HG03460 (cell line): ENCODE results near the gene MLYCD.

Experiments used
- ATAC-seq: cut with Tn5 transposase; IDR thresholded peaks from one replicate; pipeline ENCODE4 v1.9.1; 2021; ENCODE audit not compliant: unreplicated experiment

Gene MLYCD

GRCh38 chr16:83953796-83954576, 55.1 kb downstream of the MLYCD start:
- ATAC-seq, result no peak

- ATAC-seq, result no peak
Measured at GRCh38 chr16:83954577-83955016, 55.7 kb downstream of the MLYCD start.

GRCh38 chr16:83955218-83956130, 56.6 kb downstream of the MLYCD start:
- ATAC-seq, result no peak

GRCh38 chr16:83956336-83957289, 57.7 kb downstream of the MLYCD start:
- no peak for ATAC-seq

- no peak for ATAC-seq
Measured at GRCh38 chr16:83957296-83957855, 58.5 kb downstream of the MLYCD start.

GRCh38 chr16:83958137-83958845, 59.4 kb downstream of the MLYCD start:
- no peak for ATAC-seq

- no peak for ATAC-seq
Measured at GRCh38 chr16:83958846-83959565, 60.1 kb downstream of the MLYCD start.

GRCh38 chr16:83959656-83960434, 60.9 kb downstream of the MLYCD start:
- no peak for ATAC-seq

GRCh38 chr16:83960521-83961249, 61.8 kb downstream of the MLYCD start:
- ATAC-seq, result no peak

- no peak for ATAC-seq
Measured at GRCh38 chr16:83961591-83961990, 62.7 kb downstream of the MLYCD start.

GRCh38 chr16:83963277-83964119, 64.6 kb downstream of the MLYCD start:
- ATAC-seq, result no peak

GRCh38 chr16:83964684-83965443, 65.9 kb downstream of the MLYCD start:
- ATAC-seq, result no peak

GRCh38 chr16:83965444-83966152, 66.7 kb downstream of the MLYCD start:
- no peak for ATAC-seq

GRCh38 chr16:83966153-83966696, 67.3 kb downstream of the MLYCD start:
- ATAC-seq, result no peak

- ATAC-seq, result no peak
Measured at GRCh38 chr16:83967091-83967490, 68.2 kb downstream of the MLYCD start.
